Neural cell (in vitro differentiated cells): Measurements from ENCODE around the gene ZDHHC14. TPM values are rescaled to one million over a fixed set of nuclear protein-coding genes. Genes with fewer than 3 reads are reported as not detected.

Experiments used
- H2AFZ ChIP-seq: fragments of 200-600, 300-800 bp; sonication (generic), shearing (Covaris generic); 2 replicates; pipeline ENCODE4 v1.6.0; 2014; ENCODE audit warnings: low read depth, mild to moderate bottlenecking, antibody characterized with exemption, low read length, moderate library complexity
- H3F3A ChIP-seq: fragments of 200-600 bp; shearing (Covaris generic); 2 replicates; pipeline ENCODE4 v1.6.1; 2016; ENCODE audit warnings: mild to moderate bottlenecking, moderate library complexity, mixed read lengths, antibody characterized with exemption, low read length; ENCODE audit not compliant: insufficient read depth, poor library complexity, severe bottlenecking
- H3K27ac ChIP-seq: fragments of 200-600, 300-800 bp; sonication (generic), shearing (Covaris generic); 2 replicates; pipeline ENCODE4 v1.5.1; 2014; ENCODE audit warnings: mild to moderate bottlenecking, low read length, moderate library complexity
- H3K27me3 ChIP-seq: fragments of 300-800, 200-600 bp; sonication (generic), shearing (Covaris generic); 2 replicates; pipeline ENCODE4 v1.6.0; 2014; ENCODE audit warnings: mild to moderate bottlenecking, low read depth, low read length, moderate library complexity; ENCODE audit not compliant: insufficient read depth
- H3K36me3 ChIP-seq: fragments of 300-800, 200-600 bp; sonication (generic), shearing (Covaris generic); 2 replicates; pipeline ENCODE4 v1.5.1; 2014; ENCODE audit warnings: mild to moderate bottlenecking, antibody characterized with exemption, low read length, moderate library complexity; ENCODE audit not compliant: insufficient read depth
- H3K4me2 ChIP-seq: fragments of 300-800, 200-600 bp; sonication (generic), shearing (Covaris generic); 2 replicates; pipeline ENCODE4 v1.6.0; 2014; ENCODE audit warnings: mild to moderate bottlenecking, low read length
- H3K4me3 ChIP-seq: fragments of 300-800, 200-600 bp; sonication (generic), shearing (Covaris generic); 2 replicates; pipeline ENCODE4 v1.5.1; 2014; ENCODE audit warnings: mild to moderate bottlenecking, low read length, moderate library complexity
- H3K79me2 ChIP-seq: fragments of 200-600 bp; shearing (Covaris generic); replicated peaks from 2 replicates; pipeline ENCODE4 v1.6.0; 2014; ENCODE audit warnings: mild to moderate bottlenecking, low read length, moderate library complexity; ENCODE audit not compliant: insufficient read depth
- H3K9ac ChIP-seq: fragments of 300-800, 200-600 bp; sonication (generic), shearing (Covaris generic); 2 replicates; pipeline ENCODE4 v1.6.1; 2016; ENCODE audit warnings: mild to moderate bottlenecking, low read length, mixed read lengths
- H3K9me2 ChIP-seq: fragments of 200-600 bp; shearing (Covaris generic); 2 replicates; pipeline ENCODE4 v1.6.1; 2016; ENCODE audit warnings: mild to moderate bottlenecking, low read length, mixed read lengths; ENCODE audit not compliant: insufficient read depth
- H3K9me3 ChIP-seq: fragments of 200-600, 300-800 bp; sonication (generic), shearing (Covaris generic); 2 replicates; pipeline ENCODE4 v1.6.1; 2016; ENCODE audit warnings: mild to moderate bottlenecking, mixed run types, low read length, moderate library complexity, mixed read lengths
- H4K20me1 ChIP-seq: fragments of 200-600 bp; shearing (Covaris generic); 2 replicates; pipeline ENCODE4 v1.6.1; 2016; ENCODE audit warnings: mild to moderate bottlenecking, mixed run types; ENCODE audit not compliant: insufficient read depth
- EP300 ChIP-seq: fragments of 450-650 bp; conservative IDR thresholded peaks from 2 replicates; pipeline ENCODE4 v1.6.1; 2014; ENCODE audit warnings: antibody characterized with exemption, mild to moderate bottlenecking, moderate library complexity; ENCODE audit not compliant: poor library complexity, severe bottlenecking
- EZH2 ChIP-seq: fragments of 200-600, 300-800 bp; shearing (Covaris generic), sonication (generic); IDR thresholded peaks from 2 replicates; pipeline ENCODE4 v1.6.1; 2014; ENCODE audit warnings: antibody characterized with exemption, low read length, borderline replicate concordance, mild to moderate bottlenecking; ENCODE audit not compliant: insufficient read depth, poor library complexity, severe bottlenecking
- MXI1 ChIP-seq: fragments of 450-650 bp; conservative IDR thresholded peaks from 2 replicates; pipeline ENCODE4 v1.6.1; 2014; ENCODE audit warnings: antibody characterized with exemption, mild to moderate bottlenecking; ENCODE audit not compliant: poor library complexity, severe bottlenecking
- POLR2AphosphoS5 ChIP-seq: IDR thresholded peaks from 2 replicates; pipeline ENCODE4 v1.6.1; 2012
- RAD21 ChIP-seq: fragments of 450-650 bp; conservative IDR thresholded peaks from 2 replicates; pipeline ENCODE4 v1.6.1; 2014; ENCODE audit warnings: antibody characterized with exemption, mild to moderate bottlenecking, moderate library complexity
- SMC3 ChIP-seq: fragments of 450-650 bp; conservative IDR thresholded peaks from 2 replicates; pipeline ENCODE4 v1.6.1; 2014; ENCODE audit warnings: antibody characterized with exemption, mild to moderate bottlenecking, moderate library complexity; ENCODE audit not compliant: poor library complexity
- TAF1 ChIP-seq: IDR thresholded peaks from 2 replicates; pipeline ENCODE4 v1.6.1; 2012; ENCODE audit warnings: low read depth
- polyA plus RNA-seq: library from polyadenylated mRNA; depleted of rRNA; stranded (reverse); fragments of >200 nt; gene quantifications from 2 replicates; pipeline ENCODE4 v1.2.3, GENCODE V29; 2014
- TF ChIP-seq, protein P1 (sequence below): IDR thresholded peaks from 2 replicates; pipeline ENCODE4 v1.6.1; 2012; ENCODE audit warnings: borderline replicate concordance
- TF ChIP-seq, protein P2 (sequence below): fragments of 450-650 bp; IDR thresholded peaks from 2 replicates; pipeline ENCODE4 v1.5.1; 2014; ENCODE audit warnings: antibody characterized with exemption, mild to moderate bottlenecking, moderate library complexity; ENCODE audit not compliant: poor library complexity, severe bottlenecking

ZDHHC14 gene
- polyA plus RNA-seq, 1 donor from 2014 or later = 4.1 TPM

DNA sequence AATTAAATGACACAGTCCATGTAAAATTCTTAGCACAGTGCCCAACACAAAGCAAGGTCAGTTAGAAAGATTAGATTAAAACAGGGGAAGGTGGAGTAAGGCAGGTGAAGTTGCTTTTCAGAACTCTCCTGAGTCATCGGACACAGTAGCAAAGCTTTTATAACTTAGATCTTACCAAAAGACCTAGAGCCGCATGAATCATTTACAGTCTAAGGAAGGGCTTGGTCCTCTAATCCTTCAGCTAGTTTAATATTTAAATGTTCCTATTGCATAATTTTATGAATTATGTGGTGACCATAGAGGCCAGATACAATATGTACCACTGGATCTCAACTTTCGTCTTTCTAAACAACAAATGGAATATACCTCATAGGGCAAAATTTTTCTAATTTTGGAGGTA lies 240.0 kb downstream of the ZDHHC14 start:
- Histone ChIP-seq H2AFZ (no peak overlapping the region), H3K27me3 (no peaks in the 10 kb centered on the region), H3K9me3 (no peaks in the 10 kb centered on the region), H3K27ac (no peak overlapping the region), H4K20me1 (no peaks in the 10 kb centered on the region), H3K9me2 (no peaks in the 10 kb centered on the region), H3K9ac (no peak overlapping the region), H3K36me3 (no peaks in the 10 kb centered on the region), H3K4me3 (no peak overlapping the region), H3K4me2 (no peak overlapping the region), H3F3A (no peaks in the 10 kb centered on the region), H3K79me2 (no peaks in the 10 kb centered on the region)
- TF ChIP-seq TAF1 = no peak
- no peak for TF ChIP-seq EP300
- no peak for TF ChIP-seq POLR2AphosphoS5
- TF ChIP-seq EZH2 = no peak
- TF ChIP-seq RAD21 = no peak
- no peak for TF ChIP-seq MXI1
- TF ChIP-seq, protein P1, sequence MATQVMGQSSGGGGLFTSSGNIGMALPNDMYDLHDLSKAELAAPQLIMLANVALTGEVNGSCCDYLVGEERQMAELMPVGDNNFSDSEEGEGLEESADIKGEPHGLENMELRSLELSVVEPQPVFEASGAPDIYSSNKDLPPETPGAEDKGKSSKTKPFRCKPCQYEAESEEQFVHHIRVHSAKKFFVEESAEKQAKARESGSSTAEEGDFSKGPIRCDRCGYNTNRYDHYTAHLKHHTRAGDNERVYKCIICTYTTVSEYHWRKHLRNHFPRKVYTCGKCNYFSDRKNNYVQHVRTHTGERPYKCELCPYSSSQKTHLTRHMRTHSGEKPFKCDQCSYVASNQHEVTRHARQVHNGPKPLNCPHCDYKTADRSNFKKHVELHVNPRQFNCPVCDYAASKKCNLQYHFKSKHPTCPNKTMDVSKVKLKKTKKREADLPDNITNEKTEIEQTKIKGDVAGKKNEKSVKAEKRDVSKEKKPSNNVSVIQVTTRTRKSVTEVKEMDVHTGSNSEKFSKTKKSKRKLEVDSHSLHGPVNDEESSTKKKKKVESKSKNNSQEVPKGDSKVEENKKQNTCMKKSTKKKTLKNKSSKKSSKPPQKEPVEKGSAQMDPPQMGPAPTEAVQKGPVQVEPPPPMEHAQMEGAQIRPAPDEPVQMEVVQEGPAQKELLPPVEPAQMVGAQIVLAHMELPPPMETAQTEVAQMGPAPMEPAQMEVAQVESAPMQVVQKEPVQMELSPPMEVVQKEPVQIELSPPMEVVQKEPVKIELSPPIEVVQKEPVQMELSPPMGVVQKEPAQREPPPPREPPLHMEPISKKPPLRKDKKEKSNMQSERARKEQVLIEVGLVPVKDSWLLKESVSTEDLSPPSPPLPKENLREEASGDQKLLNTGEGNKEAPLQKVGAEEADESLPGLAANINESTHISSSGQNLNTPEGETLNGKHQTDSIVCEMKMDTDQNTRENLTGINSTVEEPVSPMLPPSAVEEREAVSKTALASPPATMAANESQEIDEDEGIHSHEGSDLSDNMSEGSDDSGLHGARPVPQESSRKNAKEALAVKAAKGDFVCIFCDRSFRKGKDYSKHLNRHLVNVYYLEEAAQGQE = no peak
- TF ChIP-seq SMC3 = no peak
- TF ChIP-seq, protein P2, sequence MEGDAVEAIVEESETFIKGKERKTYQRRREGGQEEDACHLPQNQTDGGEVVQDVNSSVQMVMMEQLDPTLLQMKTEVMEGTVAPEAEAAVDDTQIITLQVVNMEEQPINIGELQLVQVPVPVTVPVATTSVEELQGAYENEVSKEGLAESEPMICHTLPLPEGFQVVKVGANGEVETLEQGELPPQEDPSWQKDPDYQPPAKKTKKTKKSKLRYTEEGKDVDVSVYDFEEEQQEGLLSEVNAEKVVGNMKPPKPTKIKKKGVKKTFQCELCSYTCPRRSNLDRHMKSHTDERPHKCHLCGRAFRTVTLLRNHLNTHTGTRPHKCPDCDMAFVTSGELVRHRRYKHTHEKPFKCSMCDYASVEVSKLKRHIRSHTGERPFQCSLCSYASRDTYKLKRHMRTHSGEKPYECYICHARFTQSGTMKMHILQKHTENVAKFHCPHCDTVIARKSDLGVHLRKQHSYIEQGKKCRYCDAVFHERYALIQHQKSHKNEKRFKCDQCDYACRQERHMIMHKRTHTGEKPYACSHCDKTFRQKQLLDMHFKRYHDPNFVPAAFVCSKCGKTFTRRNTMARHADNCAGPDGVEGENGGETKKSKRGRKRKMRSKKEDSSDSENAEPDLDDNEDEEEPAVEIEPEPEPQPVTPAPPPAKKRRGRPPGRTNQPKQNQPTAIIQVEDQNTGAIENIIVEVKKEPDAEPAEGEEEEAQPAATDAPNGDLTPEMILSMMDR = no peak

DNA sequence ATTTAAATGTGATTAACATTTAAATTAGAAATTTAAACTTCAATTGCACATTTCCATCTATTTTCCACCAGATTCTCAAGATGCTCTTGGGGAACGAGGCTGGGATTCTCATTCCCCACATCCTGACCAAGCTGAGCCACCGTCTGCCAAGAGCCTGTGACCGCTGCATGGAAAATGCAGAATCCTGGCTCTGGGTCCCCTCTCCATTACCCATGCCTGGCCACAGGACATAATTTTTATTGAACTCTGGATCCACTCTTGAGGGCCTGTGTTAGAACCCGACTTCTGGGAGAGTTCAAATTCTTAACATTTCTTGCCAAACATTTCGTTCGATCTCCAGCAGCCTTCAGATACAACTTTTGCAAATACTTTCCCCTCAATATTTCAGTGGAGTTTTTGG lies 240.4 kb downstream of the ZDHHC14 start:
- no peak overlapping the region for H3K27ac ChIP-seq
- H3K9me2 ChIP-seq = no peaks in the 10 kb centered on the region
- H3K9me3 ChIP-seq = no peaks in the 10 kb centered on the region

More for the DNA sequence above, 240.4 kb downstream of the ZDHHC14 start:
- no peak overlapping the region for H2AFZ ChIP-seq
- TF ChIP-seq EP300 (no peak), POLR2AphosphoS5 (no peak), RAD21 (no peak), EZH2 (no peak), MXI1 (no peak), TAF1 (no peak), SMC3 (no peak)
- TF ChIP-seq, protein P2 = no peak
- TF ChIP-seq, protein P1 = no peak
- no peak overlapping the region for H3K4me3 ChIP-seq
- H3K79me2 ChIP-seq = no peaks in the 10 kb centered on the region
- no peak overlapping the region for H3K9ac ChIP-seq
- no peaks in the 10 kb centered on the region for H3K27me3 ChIP-seq
- H3K4me2 ChIP-seq = no peak overlapping the region
- no peaks in the 10 kb centered on the region for H3K36me3 ChIP-seq
- H3F3A ChIP-seq = no peaks in the 10 kb centered on the region
- H4K20me1 ChIP-seq = no peaks in the 10 kb centered on the region
